Right ventricle myocardium inferior (tissue), 1 donor: ENCODE results near the gene PTPRU. TPM values are rescaled to one million over a fixed set of nuclear protein-coding genes. Genes with fewer than 3 reads are reported as not detected.
"Not testable (repeated sequence)": the region's sequence is repeated elsewhere in the genome, so short reads cannot be mapped to it uniquely, and the experiment has no call there.

Experiments used
- ATAC-seq: fragments of 200-7000 bp; cut with Tn5 transposase; one replicate; pipeline ENCODE4 v1.9.1; 2020; ENCODE audit warnings: mild to moderate bottlenecking, moderate library complexity
- DNase-seq: peaks from one replicate; pipeline ENCODE4 v3.0.0; 2021; ENCODE audit errors: missing footprints
- intact Hi-C: fragments of 100-400 bp; cut with DNase I; formaldehyde crosslinking; loops from one replicate; pipeline ENCODE4 v1.11.0; 2022
- total RNA-seq: library from RNA; stranded (reverse); fragmentation: NEBNext Ultra II Directional; extraction: Animal tissue kit (Norgen Biotek cat#: 25700); gene quantifications from one replicate; pipeline ENCODE4 v1.2.1, GENCODE V29; 2021
- donor health status: DM: no; HTN: yes; CAD: no; lungs with severe emphysema.

The PTPRU gene
- total RNA-seq, 1 donor from 2014 or later: 23.5 TPM

GRCh38 chr1:29280409-29281131 is 44.2 kb downstream of the PTPRU start:
- DNase-seq: no peak
- intact Hi-C loops: no loop called here
- no peak for ATAC-seq

- intact Hi-C loops: no loop called here
- ATAC-seq (no peak), DNase-seq (no peak)
These were observed 45.2 kb downstream of the PTPRU start for GRCh38 chr1:29281571-29281970.

- DNase-seq (no peak), ATAC-seq (no peak)
- intact Hi-C loops: no loop called here
These were observed 46.0 kb downstream of the PTPRU start for GRCh38 chr1:29282135-29282923.

GRCh38 chr1:29282924-29283803 is 46.8 kb downstream of the PTPRU start:
- ATAC-seq (peak; percentile 51), DNase-seq (no peak)
- intact Hi-C loops: no loop called here

- ATAC-seq: no peak
- intact Hi-C loops: no loop called here
- no peak for DNase-seq
These were observed 47.5 kb downstream of the PTPRU start for GRCh38 chr1:29283804-29284195.

GRCh38 chr1:29284286-29284960 is 48.1 kb downstream of the PTPRU start:
- ATAC-seq (no peak), DNase-seq (no peak)
- intact Hi-C loops: no loop called here

- intact Hi-C loops: no loop called here
- ATAC-seq (no peak), DNase-seq (no peak)
These were observed 48.7 kb downstream of the PTPRU start for GRCh38 chr1:29284961-29285560.

- ATAC-seq (no peak), DNase-seq (no peak)
- intact Hi-C loops: no loop called here
These were observed 49.4 kb downstream of the PTPRU start for GRCh38 chr1:29285771-29286170.

- DNase-seq: no peak
- no peak for ATAC-seq
- intact Hi-C loops: no loop called here
These were observed 50.0 kb downstream of the PTPRU start for GRCh38 chr1:29286194-29286767.

- DNase-seq (no peak), ATAC-seq (no peak)
- intact Hi-C loops: no loop called here
These were observed 53.2 kb downstream of the PTPRU start for GRCh38 chr1:29289493-29289892.

GRCh38 chr1:29290414-29290985 is 54.2 kb downstream of the PTPRU start:
- no peak for ATAC-seq
- intact Hi-C loops: no loop called here
- no peak for DNase-seq

- intact Hi-C loops: no loop called here
- DNase-seq (no peak), ATAC-seq (no peak)
These were observed 55.4 kb downstream of the PTPRU start for GRCh38 chr1:29291756-29292155.

GRCh38 chr1:29292344-29292743 is 56.0 kb downstream of the PTPRU start:
- DNase-seq (no peak), ATAC-seq (no peak)
- intact Hi-C loops: no loop called here

- ATAC-seq: no peak
These were observed 61.1 kb downstream of the PTPRU start for GRCh38 chr1:29297450-29297849.

GRCh38 chr1:29298246-29298645 is 61.9 kb downstream of the PTPRU start:
- no peak for DNase-seq
- no peak for ATAC-seq
- intact Hi-C loops: no loop called here

More at GRCh38 chr1:29297450-29297849, 61.1 kb downstream of the PTPRU start:
- intact Hi-C loops: no loop called here
- DNase-seq: no peak

- no peak for DNase-seq
- ATAC-seq: no peak
- intact Hi-C loops: no loop called here
These were observed 63.1 kb downstream of the PTPRU start for GRCh38 chr1:29299446-29299845.

- ATAC-seq, DNase-seq, intact Hi-C loops: not testable (repeated sequence)
These were observed 65.4 kb downstream of the PTPRU start for GRCh38 chr1:29301732-29302131.
